PC-9 (cell line): ENCODE data around the gene LIPC.

ENCODE experiments used
- EZH2 ChIP-seq: fragments of 200-600 bp; sonication (generic); IDR thresholded peaks from 2 replicates; pipeline ENCODE4 v1.8.0; 2017; ENCODE audit warnings: antibody characterized with exemption, low read depth
- TF ChIP-seq, protein P1 (sequence below): fragments of 200-600 bp; sonication (generic); conservative IDR thresholded peaks from 2 replicates; pipeline ENCODE4 v1.6.1; 2017; ENCODE audit warnings: mixed run types, antibody characterized with exemption, mild to moderate bottlenecking, moderate library complexity

DNA sequence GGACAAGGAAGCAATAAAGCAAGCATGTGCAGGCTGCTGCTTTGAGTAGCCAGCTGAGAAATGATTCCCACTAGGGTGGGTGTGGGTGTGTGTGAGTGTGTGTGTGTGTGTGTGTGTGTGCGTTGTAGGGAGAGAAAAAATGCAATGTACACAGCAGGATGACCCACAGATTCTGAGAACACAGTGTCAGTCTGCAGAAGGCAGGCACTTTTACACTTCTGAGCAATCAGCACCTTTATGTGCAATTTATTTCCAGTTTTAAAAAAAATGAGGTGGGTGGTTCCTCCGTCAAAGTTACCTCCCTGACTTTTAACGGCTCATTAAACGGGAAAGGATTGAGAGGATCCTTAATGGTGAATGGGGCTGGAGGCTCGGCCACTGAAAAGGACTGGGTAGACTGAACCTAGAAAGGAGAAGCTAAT lies 38.5 kb upstream of the LIPC start:
- TF ChIP-seq, protein P1, sequence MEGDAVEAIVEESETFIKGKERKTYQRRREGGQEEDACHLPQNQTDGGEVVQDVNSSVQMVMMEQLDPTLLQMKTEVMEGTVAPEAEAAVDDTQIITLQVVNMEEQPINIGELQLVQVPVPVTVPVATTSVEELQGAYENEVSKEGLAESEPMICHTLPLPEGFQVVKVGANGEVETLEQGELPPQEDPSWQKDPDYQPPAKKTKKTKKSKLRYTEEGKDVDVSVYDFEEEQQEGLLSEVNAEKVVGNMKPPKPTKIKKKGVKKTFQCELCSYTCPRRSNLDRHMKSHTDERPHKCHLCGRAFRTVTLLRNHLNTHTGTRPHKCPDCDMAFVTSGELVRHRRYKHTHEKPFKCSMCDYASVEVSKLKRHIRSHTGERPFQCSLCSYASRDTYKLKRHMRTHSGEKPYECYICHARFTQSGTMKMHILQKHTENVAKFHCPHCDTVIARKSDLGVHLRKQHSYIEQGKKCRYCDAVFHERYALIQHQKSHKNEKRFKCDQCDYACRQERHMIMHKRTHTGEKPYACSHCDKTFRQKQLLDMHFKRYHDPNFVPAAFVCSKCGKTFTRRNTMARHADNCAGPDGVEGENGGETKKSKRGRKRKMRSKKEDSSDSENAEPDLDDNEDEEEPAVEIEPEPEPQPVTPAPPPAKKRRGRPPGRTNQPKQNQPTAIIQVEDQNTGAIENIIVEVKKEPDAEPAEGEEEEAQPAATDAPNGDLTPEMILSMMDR: no peak
- no peak for TF ChIP-seq EZH2
